GM19240 (cell line): ENCODE data around the gene PLCB1.
A peak's percentile ranks its signal among the peaks of the same experiment; 100 is the strongest.
"Not testable (repeated sequence)": the region's sequence is repeated elsewhere in the genome, so short reads cannot be mapped to it uniquely, and the experiment has no call there.

Experiments
- DNase-seq: peaks from one replicate; pipeline ENCODE4 v3.0.0; 2011; ENCODE audit warnings: low spot score; ENCODE audit not compliant: insufficient read length

PLCB1 gene

GRCh38 chr20:8434326-8434876, 302.3 kb downstream of the PLCB1 start:
- no peak for DNase-seq

GRCh38 chr20:8435285-8436035, 303.4 kb downstream of the PLCB1 start:
- no peak for DNase-seq

GRCh38 chr20:8436938-8437337, 304.9 kb downstream of the PLCB1 start:
- DNase-seq, result not testable (repeated sequence)

DNA sequence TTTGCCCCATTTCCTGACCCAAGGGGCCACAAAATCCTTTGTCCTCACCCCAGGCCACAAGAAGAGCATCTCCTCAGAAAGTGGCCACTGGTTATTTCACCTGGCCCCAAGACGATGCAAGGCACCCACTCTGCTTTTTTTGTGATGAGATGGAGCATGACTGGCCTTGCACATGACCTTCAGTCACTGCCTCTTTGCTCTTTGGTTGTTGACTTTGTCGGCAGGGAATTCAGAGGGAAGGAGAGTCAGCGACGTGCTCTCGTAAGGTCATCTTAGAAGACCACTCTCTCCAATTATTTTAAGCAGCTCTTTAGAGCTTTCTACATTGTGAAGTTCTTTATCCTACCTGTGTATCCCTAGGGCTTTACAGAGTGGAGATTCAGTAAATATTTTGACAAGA, 306.7 kb downstream of the PLCB1 start:
- no peak for DNase-seq

- no peak for DNase-seq
Measured at GRCh38 chr20:8443464-8444072, 311.5 kb downstream of the PLCB1 start.

GRCh38 chr20:8447262-8448120, 315.4 kb downstream of the PLCB1 start:
- no peak for DNase-seq

- no peak for DNase-seq
Measured at GRCh38 chr20:8449123-8449522, 317.1 kb downstream of the PLCB1 start.

DNA sequence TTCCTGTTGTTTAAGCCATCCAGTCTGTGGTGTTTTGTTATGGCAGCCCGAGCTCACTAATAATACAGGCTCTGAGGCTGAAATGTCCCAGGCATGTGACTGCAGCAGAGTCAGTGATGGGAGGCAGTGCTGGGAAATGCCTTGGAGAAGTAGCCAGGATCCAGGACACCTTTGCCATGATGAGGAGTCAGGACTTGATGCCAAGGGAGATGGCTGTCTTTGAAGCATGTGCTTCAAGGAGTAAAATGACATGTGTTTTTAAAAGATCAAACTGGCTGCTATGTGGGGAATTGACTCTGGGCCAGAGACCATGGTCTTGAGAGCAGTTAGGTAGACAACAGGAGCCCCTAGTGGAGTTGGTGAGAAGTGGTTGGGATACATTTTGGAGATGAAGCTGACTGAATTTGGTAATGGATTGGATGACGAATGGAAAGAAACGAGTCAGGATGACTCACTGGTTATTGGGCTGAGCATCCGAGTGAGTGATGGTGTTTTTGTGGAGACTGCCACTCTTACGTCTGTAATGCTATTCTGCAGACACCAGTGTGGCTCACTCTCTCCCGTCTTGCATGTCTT, 322.2 kb downstream of the PLCB1 start:
- peak; percentile 1 for DNase-seq

- no peak for DNase-seq
Measured at GRCh38 chr20:8456765-8457164, 324.7 kb downstream of the PLCB1 start.

GRCh38 chr20:8457978-8458377, 325.9 kb downstream of the PLCB1 start:
- DNase-seq, result no peak

GRCh38 chr20:8461186-8461585, 329.1 kb downstream of the PLCB1 start:
- no peak for DNase-seq

GRCh38 chr20:8464368-8464767, 332.3 kb downstream of the PLCB1 start:
- DNase-seq, result no peak

GRCh38 chr20:8466781-8467180, 334.7 kb downstream of the PLCB1 start:
- not testable (repeated sequence) for DNase-seq

GRCh38 chr20:8470156-8470555, 338.1 kb downstream of the PLCB1 start:
- no peak for DNase-seq

DNA sequence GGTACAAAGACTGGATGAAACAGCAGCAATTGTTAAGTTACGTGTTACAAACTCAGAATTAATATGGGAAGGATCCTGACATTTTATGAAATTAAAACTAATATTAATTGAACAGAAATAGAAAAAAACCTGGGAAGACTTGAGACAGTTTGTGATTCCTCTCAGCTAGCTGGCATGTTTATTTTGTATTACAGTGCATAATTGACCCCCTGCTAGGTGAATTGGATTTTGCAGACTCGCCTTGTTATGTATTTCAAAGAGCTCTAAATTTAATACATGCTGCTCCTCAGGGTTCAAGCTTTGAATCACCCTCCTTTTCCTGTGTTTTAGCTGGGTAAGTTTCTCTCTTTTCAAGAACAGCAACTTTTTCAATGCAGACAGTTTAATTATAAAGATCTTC, 339.4 kb downstream of the PLCB1 start:
- no peak for DNase-seq

DNA sequence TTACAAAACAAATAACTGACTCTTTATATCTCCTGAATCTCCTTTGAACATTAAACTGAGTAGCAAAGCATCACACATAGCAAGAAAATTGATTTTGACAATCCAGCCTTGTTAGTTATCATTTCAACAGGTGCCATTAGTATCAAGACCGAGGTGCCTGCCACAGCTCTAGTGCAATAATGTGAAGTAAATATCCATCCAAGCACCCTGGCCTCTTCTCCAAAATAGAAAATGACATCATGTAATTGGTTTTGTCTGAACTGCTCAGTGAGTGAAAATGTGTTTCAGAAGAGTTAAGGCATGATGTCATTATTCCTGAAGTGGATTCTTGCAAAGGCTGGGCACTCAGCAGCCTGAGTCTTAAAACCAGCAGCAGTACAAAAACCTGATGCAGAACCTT, 341.4 kb downstream of the PLCB1 start:
- no peak for DNase-seq

- no peak for DNase-seq
Measured at GRCh38 chr20:8474027-8474668, 342.1 kb downstream of the PLCB1 start.

DNA sequence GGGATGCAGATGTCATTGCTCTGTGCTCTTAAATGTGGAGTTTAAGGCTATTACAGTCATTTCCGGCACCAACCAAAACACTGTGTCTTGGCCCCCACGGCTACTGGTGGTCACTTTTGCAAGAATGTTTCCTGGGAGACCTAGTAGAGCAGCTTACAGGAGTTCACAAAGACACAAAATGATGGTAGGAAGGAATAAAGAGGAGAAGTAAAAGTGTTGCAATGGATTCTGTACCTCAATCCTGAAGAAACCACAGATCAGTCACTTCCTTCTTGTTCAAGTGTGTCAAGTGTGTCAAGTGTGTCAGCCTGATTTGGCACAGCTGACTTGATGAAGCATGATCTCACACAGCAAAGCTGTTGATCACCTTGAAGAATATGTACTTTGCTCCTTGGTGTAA, 344.0 kb downstream of the PLCB1 start:
- DNase-seq, result no peak

DNA sequence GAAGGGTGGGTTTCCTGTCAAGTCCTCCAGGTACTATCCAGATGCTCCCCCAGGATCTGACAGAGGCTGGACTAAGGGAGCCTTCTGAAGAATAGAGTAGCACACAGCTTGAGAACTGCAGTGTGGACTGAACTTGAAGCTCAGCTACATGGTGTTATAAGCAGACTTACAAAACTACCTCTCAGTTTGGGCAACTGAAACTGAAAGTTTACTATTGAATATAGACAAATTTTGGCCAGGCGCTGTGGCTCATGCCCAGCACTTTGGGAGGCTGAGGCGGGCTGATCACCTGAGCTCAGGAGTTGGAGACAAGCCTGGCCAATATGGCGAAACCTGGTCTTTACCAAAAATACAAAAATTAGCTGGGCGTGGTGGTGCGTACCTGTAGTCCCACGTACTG, 348.5 kb downstream of the PLCB1 start:
- DNase-seq, result no peak

- no peak for DNase-seq
Measured at GRCh38 chr20:8487696-8488095, 355.6 kb downstream of the PLCB1 start.
